HG03521 (cell line): Measurements from ENCODE around the gene ATRAID.

Source experiments
- ATAC-seq: cut with Tn5 transposase; IDR thresholded peaks from one replicate; pipeline ENCODE4 v1.9.1; 2021; ENCODE audit warnings: mild to moderate bottlenecking, moderate library complexity; ENCODE audit not compliant: unreplicated experiment

Gene ATRAID

DNA sequence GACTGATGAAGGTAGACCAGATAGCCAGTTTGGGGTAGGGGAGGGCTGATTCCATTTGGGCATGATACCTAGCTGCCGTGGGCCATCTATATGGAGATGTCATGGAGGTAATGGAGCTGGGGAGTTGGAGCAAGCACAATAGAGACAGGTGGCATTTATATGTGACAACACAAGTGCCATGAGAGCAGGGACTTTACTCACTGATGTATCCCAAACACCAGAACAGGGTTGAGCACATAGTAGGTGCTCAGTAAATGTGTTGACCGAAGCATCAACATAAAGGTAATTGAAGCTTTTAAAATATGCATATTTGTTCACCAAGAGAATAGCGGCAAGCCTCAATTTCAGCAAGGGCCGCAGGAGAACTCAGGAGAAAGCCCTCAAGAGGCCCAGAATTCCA, 36.1 kb downstream of the ATRAID start:
- ATAC-seq: no peak

DNA sequence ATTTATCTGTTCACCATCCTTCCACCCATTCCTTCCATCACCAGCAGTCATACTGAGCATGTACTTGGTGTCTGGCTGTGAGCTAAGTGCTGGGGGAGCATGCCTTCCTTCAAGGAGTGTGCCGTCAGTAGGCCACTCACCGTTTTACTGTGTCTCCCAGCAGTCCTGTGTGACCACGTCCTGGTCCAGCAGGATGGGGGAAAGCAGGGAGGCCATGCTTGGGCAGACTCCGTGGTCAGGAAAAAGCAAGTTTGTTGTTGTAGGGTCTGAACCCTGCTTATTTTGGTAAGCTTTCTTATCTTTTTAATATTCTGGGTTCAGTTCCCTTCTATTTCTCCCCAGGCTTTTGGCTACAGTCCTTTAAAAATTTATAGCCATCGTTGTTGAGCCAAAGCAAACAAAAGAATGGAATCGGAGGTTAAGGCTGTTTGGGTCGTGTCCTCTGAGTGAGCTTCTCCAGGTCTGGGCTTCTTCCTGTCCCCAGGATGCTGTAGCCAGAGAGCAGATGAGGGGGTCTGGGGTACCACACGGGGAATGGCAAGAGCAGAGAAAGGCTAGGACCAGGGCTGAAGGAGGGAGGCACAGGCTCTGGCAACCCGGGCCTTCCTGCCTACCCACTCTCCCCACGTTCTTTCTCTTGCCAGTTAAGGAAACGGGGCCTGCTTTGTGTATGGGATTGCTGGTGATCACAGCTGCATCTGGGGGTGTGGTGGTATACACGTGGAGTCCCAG, 37.5 kb downstream of the ATRAID start:
- ATAC-seq: no peak

DNA sequence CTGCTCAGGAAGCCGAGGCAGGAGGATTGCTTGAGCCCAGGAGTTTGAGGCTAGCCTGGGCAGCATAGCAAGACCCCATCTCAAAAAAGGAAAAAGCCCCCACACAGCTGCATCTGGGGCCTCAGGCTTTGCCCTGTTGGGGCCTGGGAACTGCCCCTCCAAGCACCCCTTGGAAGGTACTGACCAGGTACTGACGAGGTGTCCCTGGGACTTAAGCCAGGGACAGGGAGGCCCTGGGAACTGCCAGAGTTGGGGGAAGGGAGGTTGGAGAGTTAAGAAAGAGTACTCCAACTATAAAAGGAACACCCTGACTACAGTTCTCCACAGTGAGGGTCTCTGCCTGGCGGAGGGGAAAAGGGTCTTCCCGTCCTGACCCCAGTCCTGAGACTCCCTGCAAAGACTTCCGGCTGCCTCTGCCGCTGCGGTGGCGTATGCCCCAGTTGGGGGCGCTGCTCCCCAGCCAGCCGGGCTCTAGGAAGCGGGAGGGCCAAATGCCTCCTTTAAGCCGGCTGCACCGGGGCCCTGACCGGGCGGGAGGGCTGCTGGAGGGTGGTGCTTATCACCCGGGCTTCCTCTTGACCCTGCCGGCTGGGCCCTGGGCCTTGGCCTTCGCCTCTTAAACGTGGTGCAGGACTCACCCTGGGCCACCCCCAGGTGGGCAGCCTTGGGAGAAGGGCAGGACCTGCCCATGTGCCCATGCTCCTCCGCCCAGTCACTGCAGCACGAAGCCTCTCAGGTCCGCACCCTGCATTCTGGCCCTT, 38.2 kb downstream of the ATRAID start:
- no peak for ATAC-seq

DNA sequence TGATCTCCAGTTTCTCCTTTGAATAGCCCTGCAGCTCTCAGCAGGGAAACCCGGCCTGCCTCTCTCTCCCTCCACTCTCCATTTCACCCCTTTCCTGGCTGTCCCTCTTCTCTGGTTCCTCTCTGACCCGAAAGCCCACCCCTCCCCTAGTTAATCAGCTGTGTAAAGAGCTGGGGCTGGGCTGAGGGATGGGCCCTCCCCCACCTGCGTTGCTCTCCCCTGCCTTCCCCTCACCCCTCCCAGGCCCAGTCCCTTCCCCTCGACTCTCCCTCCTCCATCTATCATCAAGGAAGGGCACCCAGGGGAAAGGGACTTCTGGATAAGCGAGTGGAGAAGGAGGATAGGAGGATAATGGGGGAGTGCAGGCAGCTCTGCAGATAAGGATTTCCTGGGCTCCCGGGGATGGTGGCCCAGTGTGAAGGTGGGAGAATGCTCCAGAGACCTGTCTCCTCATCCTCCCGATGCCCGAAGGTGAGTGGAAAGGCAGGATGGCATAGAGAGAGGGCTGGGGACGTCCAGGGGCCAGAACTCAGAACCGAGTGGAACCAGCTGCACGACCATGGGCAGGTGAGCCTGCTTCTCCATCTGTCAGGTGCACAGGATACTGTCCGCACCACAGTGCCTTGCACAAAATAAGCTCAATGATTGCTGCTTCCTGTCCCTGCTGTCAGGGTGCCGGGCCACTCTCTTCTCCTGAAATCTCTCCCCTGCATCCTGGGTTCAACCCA, 39.0 kb downstream of the ATRAID start:
- no peak for ATAC-seq

DNA sequence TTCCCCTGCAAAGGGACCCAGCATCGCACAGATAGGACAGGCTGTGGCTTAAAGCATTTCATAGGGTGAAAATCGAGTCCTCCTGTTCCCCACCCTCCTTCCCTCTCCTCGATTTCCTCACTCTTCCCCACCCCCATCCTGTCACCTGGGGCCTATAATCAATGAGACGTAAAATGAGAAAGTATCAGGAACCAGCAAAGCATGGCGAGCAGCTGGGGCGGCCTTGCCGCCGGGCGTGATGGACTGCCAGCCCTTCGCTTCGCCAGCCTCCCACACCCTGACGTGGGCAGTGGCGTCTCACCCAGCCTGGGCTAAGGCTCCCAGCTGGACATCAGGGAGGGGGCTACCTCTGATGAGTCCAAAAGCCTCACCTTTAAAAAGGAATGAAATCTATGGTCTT, 39.9 kb downstream of the ATRAID start:
- no peak for ATAC-seq

DNA sequence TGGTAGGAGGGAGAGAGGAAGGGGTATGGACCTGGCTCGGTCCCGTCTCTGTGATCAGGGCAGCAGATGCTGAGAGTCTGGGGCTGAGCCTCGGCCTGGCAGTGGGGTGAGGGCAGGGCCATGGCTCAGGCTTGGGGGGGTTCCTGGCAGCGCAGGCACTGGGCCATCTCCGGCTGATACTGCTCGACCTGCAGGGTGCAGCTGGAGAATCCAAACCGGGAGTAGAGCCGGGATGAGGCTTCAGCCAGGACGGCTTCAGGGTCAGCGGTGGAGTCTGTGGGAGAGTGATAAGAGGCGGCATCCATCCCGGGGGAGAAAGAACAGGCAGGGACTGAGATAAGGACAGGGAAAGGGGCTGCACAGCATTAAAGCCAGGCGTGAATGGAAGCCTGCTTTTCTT, 43.3 kb downstream of the ATRAID start:
- no peak for ATAC-seq

DNA sequence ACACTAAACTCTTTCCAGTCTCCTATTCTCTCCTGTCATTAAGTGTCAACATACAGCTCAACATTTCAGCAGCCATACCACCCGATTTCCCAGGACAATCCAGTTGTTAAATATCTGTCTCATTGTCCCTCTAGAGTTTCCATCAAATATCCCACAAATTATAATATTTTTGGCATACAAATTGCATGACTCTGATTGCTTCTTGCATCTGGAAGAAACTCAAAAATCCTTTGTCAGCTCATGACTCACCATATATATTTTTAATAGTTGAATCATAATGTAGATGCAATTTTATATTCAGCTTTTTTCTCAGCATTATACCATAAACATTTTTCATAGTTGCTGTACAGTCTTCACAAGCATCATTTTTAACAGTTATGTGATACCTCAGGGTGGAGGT, 43.8 kb downstream of the ATRAID start:
- ATAC-seq: no peak

DNA sequence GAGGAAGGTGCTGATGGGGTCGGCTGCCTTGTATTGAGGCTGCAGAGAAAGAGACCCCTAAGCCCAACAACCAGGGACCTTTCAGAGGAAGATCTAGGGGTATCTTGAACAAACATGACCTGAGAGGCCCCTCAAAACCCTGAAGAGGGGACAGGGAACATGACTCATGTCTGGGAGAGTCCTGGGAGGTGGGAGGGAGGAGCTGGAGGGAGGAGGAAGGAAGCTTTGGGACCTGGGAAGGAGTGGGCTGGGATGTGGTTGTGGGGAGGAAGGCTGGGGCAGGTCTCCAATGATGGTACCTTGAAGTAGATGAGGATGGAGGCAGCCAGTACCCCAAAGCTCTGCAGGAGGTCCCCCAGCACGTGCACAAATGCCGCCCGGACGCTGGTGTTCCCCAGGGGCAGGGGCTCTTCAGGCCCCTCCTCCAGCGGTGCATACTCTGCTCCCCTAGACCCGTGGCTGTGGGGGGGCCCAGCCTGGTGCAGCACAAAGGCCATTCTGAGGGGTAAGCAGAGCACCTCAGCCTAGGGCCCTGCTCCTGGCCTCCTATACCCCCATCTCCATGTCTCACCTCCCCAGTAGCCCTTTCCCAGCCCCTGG, 45.1 kb downstream of the ATRAID start:
- no peak for ATAC-seq

DNA sequence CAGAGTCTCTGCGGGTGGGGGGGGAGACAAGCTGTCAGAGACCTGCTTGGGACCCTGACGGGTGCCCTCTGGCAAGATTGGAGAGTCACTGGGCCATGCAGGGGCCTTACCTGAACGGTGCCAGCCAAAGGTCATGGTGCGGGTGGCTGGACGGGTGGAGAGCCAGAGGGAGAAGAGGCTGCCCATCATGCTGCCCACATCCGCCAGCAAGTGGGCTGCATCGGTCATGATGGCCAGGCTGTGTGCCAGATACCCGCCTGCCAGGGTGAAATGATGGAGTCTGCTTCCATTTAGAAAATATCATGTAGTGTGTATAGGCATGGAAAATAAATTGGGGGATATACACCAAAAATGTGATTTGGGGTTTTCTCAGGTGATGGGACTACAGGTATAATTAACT, 46.2 kb downstream of the ATRAID start:
- ATAC-seq: no peak

DNA sequence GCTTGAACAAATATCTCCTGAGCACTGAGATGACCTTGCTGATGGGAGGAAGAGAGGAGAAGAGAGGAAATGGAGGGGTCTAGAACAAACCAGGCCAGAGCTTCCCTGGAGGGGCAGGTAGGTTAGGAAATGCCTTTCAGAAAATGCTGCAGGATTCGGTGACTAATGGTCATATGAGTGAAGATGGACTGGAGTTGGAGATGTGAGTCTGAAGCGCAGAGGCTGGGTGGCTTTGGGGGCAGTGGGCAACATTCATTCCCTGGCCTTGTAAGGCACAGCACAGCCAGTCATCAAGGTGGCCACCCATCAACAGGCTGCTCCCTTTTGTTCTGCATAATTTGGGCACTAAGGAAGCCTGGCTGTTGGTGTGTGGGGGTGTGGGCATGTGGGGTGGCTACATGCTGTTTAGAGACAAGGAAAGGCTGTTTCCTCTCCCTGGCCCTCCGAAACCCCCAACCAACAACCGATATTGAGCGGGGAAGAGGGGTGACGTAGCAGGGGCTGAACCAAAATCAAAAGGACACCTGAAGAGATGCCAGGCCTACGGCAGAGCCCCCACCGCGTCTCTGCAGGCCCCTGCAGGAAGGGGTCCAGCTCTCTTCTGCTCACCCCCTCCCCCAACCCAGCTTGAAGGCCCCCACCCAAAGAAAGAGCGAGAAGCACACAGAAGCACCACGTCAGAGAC, 49.5 kb downstream of the ATRAID start:
- ATAC-seq: no peak

DNA sequence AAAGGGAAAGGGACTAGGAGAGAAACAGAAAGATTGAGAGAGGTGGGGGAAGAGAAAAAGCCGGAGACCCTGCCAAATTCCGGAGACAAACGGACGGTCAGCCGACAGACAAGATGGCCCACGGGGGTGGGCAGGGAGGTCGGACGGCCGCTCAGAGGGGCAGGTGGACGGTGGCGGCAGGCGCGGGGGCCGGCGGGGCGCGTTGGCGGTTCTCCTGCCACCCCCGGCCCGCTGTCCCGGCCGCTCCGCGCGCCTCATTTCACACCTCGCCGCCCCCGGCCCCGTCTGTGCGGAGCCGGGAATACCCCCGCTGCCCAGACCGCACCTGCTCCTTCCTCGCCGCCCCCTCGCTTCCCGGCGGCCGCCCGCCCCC, 50.1 kb downstream of the ATRAID start:
- ATAC-seq: no peak

DNA sequence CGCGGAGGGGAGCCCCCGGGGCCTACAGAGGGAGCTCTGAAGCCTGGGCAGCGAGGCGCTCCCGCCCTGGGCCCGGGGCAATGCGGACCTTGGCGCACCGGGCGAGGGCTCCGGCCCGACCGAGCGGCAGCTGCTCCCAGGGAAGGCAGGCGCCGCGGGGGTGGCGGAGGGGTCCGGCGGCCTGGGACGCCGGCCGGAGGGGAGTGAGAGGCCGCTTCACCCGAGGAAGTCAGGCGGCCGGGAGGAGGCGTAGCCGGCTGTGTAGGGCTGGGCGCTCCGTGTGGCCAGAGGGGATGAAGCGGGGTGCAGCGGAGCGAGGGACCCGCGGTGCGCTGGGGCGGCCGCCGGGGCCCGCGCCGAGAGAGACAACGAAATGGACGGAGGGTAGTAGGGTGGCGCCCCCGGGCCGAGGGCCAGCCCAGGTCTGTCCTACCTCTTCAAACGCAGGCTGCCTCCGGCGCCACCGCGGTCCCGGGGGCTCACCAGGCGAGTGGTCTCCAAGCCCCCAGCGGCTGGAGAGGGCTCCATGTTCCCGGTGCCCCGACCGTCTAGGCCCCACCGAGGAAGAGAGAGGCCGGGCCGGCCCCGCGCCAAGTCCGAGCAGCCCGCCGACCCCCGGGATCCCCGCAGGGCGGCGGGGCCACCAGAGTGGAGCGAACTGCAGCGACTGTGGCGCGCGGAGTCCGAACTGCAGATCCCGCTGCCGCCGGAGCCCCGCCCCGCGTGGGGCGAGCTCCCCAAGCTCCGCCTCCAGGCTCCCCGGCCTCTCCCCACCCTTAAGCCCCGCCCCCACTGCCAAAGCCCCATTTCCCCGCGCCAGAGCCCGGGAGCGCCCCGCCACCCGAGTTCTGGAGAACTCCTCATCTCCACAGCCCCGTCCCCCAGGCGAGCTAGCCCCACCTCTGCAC, 50.8 kb downstream of the ATRAID start, which contains the start of gene SLC30A3:
SLC30A3 (minus strand) TSS at position 669 of the 908 bp plus-strand sequence; CDS start at position 528, 141 bp downstream.
- no peak for ATAC-seq

DNA sequence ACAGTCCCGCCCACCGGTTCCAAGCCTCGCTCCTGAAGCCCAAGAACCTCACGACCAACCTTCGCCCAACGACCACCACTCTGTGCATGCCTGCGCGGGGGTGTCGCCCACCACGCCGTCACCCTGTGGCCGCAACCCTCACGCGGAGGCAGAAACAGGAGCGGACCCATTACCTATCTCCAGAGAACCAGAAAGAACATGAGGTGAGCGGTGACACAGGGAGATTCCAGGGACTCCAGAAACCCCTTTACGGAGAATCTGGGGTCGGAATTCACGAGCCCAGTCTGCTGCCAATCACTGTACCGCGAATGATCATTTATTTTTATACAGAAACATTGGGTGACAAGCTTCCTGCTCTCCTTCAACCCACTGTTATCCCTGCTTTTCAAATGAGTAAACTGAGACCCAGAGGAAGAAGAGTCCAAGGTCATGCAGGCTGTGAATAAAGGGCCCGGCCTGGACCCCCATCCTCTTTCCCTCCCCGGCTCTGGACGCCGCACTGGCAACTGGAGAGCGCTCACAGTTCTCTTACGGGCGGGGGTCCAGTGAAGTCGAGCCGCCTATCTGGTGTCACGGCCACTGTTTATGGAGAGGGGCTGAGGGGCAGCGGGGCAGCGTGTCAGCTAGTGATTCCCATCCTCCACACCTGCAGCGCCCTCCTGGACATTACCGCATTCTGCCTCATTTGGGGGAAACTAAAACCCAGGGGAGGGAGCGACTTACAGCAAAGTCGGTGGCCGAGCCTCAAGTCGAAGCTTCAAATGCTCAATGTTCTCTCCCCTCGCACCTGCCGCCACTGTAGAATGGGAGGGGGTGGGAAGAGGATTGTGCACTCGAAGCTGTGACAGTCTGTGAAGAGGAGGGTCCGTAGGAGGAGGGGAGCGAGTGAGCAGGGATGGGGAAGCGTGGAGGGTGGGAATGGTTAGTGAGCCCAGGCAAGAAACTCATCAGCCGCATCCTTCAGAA, 51.7 kb downstream of the ATRAID start:
- no peak for ATAC-seq

DNA sequence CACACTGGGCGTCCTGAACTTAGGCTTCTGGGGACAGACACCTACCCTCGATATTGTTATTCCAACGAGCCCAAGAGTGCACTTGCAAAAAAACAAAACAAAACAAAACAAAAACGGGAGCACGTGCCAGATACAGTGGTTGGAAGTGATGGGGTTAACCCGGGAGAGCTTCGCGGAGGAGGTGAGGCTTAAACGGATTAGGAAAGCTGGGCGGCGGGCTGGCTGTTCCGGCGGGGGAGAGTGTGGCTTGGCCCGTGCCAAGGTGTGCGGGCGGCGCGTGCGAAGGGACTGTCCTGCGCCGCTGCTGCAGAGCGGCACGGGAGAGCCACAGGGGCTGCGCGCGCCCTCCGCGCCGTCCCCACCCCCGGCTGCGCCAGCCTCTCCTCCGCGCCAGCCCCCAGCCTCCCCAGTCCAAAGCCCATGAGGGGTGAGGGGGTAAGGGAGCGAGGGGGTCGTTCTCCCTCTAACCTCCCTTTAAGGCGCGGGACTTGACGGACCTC, 52.5 kb downstream of the ATRAID start:
- ATAC-seq: no peak

DNA sequence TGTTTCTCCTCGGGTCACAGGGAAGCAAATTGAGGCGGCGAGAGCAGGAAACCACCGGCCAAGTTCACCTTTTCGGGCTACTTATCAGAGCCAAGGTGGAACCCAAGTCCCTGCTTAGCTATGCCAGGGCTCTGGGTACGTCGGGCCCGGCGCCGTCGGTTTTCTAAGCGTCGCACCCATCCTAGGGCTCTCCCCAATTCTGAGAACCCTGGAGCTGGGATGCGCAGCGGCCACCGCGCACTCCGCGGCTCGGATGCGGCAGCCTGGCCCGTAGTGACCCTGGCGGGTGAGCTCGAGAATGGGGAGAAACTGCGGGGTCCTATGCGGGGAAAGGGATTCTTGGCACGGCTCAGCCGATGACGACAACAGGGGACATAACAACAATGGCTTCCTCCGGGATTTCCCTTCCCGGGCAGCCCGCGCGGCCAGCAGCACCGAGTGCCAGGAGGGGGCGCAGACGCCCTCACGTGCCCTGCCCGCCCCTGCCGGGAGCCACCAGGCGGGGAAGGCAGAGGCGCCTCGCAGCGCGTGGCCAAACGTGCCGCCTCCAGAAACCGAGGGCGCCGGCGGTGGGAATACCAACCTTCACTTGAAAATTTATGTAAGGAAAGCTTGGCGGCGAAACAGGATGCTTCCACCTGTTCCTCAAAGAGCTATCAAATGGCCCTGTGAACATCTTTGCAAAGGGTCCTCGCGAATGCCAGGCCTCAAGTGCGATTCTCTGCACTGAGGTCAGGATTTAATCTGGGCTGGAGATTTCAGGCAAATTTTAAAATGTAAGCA, 53.1 kb downstream of the ATRAID start:
- ATAC-seq: no peak

DNA sequence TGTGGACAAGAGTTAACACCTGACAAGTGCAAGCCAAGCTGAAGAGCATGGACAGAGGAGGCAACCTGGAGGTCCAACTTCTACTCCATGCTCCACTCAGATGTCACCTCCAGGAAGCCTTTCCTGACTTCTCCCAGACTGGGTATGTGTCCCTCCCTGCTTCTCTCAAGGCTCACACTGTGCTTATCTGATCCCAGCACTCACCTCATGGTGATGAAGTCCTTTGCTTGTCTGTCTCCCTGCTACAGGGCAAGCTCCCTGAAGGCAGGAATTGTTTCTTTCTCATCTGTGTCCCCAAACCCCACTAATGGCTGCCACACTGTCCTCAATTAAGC, 53.7 kb downstream of the ATRAID start:
- no peak for ATAC-seq
